ENCODE results near the gene FAM174C. TPM values are rescaled to one million over a fixed set of nuclear protein-coding genes. Genes with fewer than 3 reads are reported as not detected.
"Not testable (repeated sequence)": the region's sequence is repeated elsewhere in the genome, so short reads cannot be mapped to it uniquely, and the experiment has no call there.

The FAM174C gene
- total and polyA plus RNA-seq, 11 donors: 11.6 to 56.4 (median 23.8) TPM

DNA sequence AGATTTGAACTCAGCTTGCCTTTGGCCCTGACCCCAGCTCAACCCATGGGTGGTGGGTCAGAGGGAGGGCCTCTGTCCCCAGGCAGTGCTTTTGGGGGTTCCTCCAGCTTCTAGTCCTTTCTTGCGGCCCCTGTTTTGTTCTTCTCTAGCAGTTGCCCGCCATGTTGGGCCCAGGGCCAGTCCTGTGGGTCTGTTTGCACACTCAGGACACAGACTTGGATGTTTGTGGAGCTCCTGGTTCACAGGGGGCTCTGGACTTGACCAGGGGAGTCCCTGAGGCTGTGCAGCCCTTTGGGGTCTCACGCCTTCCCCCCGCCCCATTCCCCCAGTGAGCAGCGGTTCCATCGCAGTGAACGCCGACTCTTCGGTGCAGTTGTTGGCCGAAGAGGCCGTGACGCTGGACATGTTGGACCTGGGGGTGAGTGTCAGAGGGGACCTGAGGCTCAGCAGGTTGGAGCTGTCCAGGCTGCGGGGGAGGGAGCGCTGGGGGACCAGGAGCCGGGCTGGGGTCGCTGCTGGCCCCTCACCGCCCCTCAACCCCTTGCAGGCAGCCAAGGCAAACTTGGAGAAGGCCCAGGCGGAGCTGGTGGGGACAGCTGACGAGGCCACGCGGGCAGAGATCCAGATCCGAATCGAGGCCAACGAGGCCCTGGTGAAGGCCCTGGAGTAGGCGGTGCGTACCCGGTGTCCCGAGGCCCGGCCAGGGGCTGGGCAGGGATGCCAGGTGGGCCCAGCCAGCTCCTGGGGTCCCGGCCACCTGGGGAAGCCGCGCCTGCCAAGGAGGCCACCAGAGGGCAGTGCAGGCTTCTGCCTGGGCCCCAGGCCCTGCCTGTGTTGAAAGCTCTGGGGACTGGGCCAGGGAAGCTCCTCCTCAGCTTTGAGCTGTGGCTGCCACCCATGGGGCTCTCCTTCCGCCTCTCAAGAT, 31.3 kb upstream of the FAM174C start:
- H3K4me3 ChIP-seq: peak overlapping the region in 10 of 12 donors; percentile 3 to 99 (median 92)
- H3K36me3 ChIP-seq: peaks cover 0 to 3% (median 0%) of the 10 kb centered on the region in 9 donors
- intact Hi-C loops (cut with DNase I): loop anchor here (1.0 to 10.0 kb wide), 5 partner anchors 22 to 319 kb away; partner anchors contain the start of gene ARID3A (in 1 of the 10)
- H3K27ac ChIP-seq: peak overlapping the region; percentile 91 to 100 (median 99)
- WGBS, 4 donors: 38 to 71% (median 39%) methylated on average over 7 to 33 of the region's 33 CpGs
- H3K4me1 ChIP-seq: peaks cover 15 to 84% (median 74%) of the 10 kb centered on the region in 12 donors
- TF ChIP-seq, protein P1, sequence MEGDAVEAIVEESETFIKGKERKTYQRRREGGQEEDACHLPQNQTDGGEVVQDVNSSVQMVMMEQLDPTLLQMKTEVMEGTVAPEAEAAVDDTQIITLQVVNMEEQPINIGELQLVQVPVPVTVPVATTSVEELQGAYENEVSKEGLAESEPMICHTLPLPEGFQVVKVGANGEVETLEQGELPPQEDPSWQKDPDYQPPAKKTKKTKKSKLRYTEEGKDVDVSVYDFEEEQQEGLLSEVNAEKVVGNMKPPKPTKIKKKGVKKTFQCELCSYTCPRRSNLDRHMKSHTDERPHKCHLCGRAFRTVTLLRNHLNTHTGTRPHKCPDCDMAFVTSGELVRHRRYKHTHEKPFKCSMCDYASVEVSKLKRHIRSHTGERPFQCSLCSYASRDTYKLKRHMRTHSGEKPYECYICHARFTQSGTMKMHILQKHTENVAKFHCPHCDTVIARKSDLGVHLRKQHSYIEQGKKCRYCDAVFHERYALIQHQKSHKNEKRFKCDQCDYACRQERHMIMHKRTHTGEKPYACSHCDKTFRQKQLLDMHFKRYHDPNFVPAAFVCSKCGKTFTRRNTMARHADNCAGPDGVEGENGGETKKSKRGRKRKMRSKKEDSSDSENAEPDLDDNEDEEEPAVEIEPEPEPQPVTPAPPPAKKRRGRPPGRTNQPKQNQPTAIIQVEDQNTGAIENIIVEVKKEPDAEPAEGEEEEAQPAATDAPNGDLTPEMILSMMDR (IDR thresholded peaks at IDR 0.05): peak; percentile 90 to 99 (median 94)
- peak in 1 of 2 donors; percentile 35 for TF ChIP-seq POLR2A (IDR thresholded peaks at IDR 0.05)
- no peaks in the 10 kb centered on the region for H3K9me3 ChIP-seq
- ATAC-seq (peak; percentile 35 to 56 (median 36)), DNase-seq (peak; percentile 89 to 94 (median 92))
- no peaks in the 10 kb centered on the region for H3K27me3 ChIP-seq

DNA sequence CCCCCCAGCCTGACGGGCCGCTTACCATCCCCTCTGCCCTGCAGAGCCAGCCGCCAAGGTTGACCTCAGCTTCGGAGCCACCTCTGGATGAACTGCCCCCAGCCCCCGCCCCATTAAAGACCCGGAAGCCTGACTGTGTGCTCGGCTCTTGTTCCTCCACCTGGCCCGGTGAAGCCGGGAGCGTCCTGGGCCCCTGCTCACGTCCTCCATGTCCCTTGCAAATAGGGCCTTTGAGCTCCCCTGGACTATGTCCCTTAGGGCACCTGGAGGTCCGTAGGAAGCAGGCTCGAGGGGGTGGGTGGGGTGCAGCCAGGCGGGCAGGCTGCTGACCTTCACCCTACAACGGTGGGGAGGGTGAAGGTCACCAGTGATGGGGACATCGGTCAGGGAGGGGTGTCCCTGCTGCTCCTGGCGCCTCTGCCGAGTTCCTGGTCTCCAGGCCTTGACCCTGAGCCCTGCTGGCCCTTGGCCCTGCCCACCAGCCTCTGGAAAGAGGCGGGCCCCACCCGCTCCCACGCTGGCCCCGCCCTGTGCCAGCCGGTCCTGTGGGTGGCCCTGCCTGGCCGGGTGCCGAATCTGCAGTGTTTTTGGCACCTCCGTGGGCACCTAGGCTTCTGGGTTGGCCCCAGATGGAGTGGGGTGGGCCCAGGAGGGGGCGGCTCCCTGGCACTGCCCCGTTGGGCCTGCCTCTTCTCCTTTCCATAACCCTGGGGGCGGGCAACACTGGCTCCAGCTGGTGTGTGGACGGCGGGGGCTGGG, 30.5 kb upstream of the FAM174C start:
- TF ChIP-seq POLR2A (IDR thresholded peaks at IDR 0.05): no peak
- TF ChIP-seq, protein P1 (IDR thresholded peaks at IDR 0.05): peak in 1 of 12 donors; percentile 1
- Histone ChIP-seq H3K9me3 (no peaks in the 10 kb centered on the region), H3K36me3 (peaks cover 0 to 5% (median 1%) of the 10 kb centered on the region in 9 donors), H3K27me3 (no peaks in the 10 kb centered on the region), H3K4me1 (peaks cover 15 to 80% (median 70%) of the 10 kb centered on the region in 12 donors), H3K27ac (peak overlapping the region; percentile 91 to 100 (median 99)), H3K4me3 (peak overlapping the region in 9 of 12 donors; percentile 3 to 97 (median 34))
- ATAC-seq: peak; percentile 22 to 30 (median 26)
- WGBS, 4 donors: 12 to 22% (median 16%) methylated on average over 8 to 31 of the region's 31 CpGs
- peak; percentile 80 to 92 (median 91) for DNase-seq
- intact Hi-C loops (cut with DNase I): loop anchor here (1.0 to 10.0 kb wide), 5 partner anchors 21 to 320 kb away; partner anchors contain the start of gene ARID3A (in 1 of the 10)

DNA sequence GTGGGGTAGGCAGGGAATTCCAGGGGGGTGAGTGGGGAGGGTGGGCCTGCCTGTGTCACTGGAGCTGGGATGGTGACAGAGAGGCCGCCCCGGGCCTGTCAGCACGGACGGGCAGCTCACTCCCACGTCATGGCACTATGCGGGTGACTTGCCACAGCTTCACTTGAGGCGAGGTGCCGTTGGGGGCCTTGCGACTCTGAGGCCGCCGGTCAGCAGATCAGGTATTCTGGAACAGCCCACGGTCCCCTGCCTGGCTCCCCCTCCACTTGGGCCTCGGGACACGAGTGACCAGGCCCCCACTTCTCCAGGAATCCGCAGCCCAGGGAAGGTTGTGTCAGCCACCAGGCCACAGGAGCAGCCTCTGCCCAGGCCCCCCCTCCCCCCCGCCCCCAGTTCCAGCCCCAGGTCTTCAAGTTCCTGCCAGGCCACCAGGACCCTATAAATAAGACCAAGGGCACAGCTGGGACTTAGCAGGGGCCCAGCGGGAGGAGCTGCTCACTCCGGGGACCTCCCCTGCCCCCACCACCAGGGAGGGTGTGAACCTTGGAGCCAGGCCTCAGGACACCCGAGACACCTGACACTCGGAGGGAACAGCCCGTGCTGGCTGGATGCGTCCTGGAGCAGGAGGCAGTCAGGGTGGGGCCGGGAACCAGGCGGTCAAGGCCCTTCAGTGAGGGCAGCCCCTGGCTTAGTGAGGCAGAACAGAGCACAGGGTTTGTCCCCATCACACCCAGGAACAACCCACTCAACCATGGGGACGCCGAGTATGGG, 29.7 kb upstream of the FAM174C start:
- Histone ChIP-seq H3K27ac (peak overlapping the region; percentile 91 to 100 (median 99)), H3K27me3 (no peaks in the 10 kb centered on the region), H3K36me3 (peaks cover 0 to 12% (median 4%) of the 10 kb centered on the region in 9 donors), H3K9me3 (no peaks in the 10 kb centered on the region), H3K4me1 (peaks cover 15 to 72% (median 65%) of the 10 kb centered on the region in 12 donors), H3K4me3 (peak overlapping the region in 4 of 12 donors; percentile 9 to 97 (median 44))
- DNase-seq: peak; percentile 82 to 95 (median 86)
- peak in 1 of 2 donors; percentile 51 for TF ChIP-seq POLR2A (IDR thresholded peaks at IDR 0.05)
- TF ChIP-seq, protein P1 (IDR thresholded peaks at IDR 0.05): no peak
- intact Hi-C loops (cut with DNase I): loop anchor here in 2 of 10 donors (2.0 to 10.0 kb wide), 2 partner anchors 21 to 321 kb away; partner anchors contain the start of gene ARID3A (in 1 of the 2)
- 33 to 49% (median 45%) methylated on average over 18 to 26 of the region's 26 CpGs for whole genome bisulfite sequencing, 4 donors
- peak; percentile 35 to 52 (median 49) for ATAC-seq

DNA sequence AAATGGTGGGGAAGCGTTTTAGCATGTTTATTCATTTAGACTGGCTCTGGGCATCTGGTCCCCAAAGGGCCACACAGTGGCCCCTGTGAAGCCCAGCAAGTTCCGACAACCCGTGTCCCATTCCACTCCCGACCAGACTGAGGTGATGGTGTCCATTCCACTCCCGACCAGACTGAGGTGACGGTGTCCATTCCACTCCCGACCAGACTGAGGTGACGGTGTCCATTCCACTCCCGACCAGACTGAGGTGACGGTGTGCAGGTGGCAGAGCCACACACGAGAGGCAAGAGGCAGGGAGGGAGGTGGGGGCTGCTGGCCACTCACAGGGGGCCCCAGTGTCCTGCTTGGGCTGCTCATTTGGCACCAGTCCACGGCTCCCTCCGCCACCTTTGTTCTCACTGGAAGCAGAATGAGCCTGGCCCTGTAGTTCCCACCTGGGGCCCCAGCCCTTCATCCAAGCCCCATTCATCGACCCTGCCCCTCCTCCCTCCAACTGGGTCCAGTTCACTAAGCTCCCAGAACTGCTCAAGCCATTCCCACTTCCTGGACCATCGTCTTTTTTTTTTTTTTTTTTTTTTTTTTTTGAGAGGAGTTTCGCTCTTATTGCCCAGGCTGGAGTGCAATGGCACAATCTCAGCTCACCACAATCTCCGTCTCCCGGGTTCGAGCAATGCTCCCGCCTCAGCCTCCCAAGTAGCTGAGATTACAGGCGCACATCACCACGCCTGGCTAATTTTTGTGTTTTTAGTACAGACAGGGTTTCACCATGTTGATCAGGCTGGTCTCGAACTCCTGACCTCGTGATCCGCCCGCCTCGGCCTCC, 28.9 kb upstream of the FAM174C start:
- Histone ChIP-seq H3K27ac (peak overlapping the region; percentile 74 to 100 (median 99)), H3K4me1 (peaks cover 10 to 72% (median 59%) of the 10 kb centered on the region in 12 donors), H3K4me3 (peak overlapping the region in 1 of 12 donors; percentile 0), H3K36me3 (peaks cover 0 to 16% (median 8%) of the 10 kb centered on the region in 9 donors)
- H3K9me3 ChIP-seq, ATAC-seq, H3K27me3 ChIP-seq: not testable (repeated sequence)
- intact Hi-C loops (cut with DNase I): loop anchor here in 1 of 10 donors (10.0 kb wide), 1 partner anchor 322 kb away; the partner anchor contains the start of gene ARID3A
- WGBS, 4 donors: 60 to 68% (median 64%) methylated on average over 25 to 27 of the region's 27 CpGs
- peak in 3 of 5 donors; percentile 39 to 72 (median 54) for DNase-seq
